Retinal pigment epithelial cell (primary cell): Measurements from ENCODE around the gene DOCK11.
"Not testable (repeated sequence)": the region's sequence is repeated elsewhere in the genome, so short reads cannot be mapped to it uniquely, and the experiment has no call there.

Experiments
- DNase-seq: peaks from one replicate; pipeline ENCODE4 v3.0.0-alpha.2; 2010; ENCODE audit warnings: low read depth
- H3K4me3 ChIP-seq: 2 replicates; pipeline ENCODE4 v1.5.1; 2011; ENCODE audit warnings: mild to moderate bottlenecking, low read length, control low read depth, moderate library complexity
- TF ChIP-seq, protein P1 (sequence below): conservative IDR thresholded peaks from 2 replicates; pipeline ENCODE4 v1.5.1; 2011; ENCODE audit warnings: low read depth, low read length, control low read depth, inconsistent platforms

DOCK11 gene

DNA sequence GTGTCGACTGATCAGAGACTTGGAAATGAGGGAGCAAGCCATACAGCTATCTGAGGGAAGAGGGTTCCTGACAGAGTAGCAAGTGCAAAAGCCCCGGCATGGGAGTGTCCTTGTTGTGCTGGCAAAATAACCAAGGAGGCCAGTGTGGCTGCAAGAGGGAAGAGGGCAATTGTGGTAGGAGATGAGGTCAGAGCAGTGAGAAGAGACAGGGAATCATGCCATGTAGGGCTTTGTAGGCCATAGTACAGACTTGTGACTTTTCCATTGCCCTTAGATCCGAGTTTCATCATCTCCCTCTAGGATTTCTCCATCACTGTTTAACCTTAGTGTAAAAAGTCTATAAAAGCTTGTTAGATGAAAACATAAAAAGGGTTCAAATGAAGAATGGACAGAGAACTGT, 76.2 kb downstream of the DOCK11 start:
- no peak overlapping the region for H3K4me3 ChIP-seq
- DNase-seq = no peak
- TF ChIP-seq, protein P1, sequence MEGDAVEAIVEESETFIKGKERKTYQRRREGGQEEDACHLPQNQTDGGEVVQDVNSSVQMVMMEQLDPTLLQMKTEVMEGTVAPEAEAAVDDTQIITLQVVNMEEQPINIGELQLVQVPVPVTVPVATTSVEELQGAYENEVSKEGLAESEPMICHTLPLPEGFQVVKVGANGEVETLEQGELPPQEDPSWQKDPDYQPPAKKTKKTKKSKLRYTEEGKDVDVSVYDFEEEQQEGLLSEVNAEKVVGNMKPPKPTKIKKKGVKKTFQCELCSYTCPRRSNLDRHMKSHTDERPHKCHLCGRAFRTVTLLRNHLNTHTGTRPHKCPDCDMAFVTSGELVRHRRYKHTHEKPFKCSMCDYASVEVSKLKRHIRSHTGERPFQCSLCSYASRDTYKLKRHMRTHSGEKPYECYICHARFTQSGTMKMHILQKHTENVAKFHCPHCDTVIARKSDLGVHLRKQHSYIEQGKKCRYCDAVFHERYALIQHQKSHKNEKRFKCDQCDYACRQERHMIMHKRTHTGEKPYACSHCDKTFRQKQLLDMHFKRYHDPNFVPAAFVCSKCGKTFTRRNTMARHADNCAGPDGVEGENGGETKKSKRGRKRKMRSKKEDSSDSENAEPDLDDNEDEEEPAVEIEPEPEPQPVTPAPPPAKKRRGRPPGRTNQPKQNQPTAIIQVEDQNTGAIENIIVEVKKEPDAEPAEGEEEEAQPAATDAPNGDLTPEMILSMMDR = no peak

- H3K4me3 ChIP-seq = no peak overlapping the region
- TF ChIP-seq, protein P1 = no peak
- DNase-seq = no peak
Measured at GRCh38 chrX:118574666-118575065, 79.1 kb downstream of the DOCK11 start.

DNA sequence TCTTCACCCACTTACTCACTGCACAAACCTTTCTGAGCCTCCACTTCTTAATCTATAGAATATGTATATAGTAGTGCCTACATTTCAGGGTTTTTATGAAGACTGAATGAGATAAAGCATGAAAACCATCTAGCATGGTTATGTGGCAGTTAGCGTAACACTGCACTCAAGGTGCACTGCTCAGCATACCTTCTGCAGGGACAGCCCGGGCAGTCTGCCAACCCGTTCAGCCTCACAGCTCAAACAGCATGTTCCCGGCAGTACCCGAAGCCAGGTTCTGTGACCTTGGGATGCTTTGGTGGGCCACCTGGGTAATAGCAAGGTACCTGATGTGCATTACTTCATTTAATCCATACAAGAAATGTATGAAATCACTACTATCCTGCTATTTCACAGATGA, 81.4 kb downstream of the DOCK11 start:
- DNase-seq = no peak

GRCh38 chrX:118579417-118579816, 83.8 kb downstream of the DOCK11 start:
- TF ChIP-seq, protein P1 = no peak
- no peak overlapping the region for H3K4me3 ChIP-seq
- DNase-seq = no peak

More for the DNA sequence above, 81.4 kb downstream of the DOCK11 start:
- no peak overlapping the region for H3K4me3 ChIP-seq
- TF ChIP-seq, protein P1 = no peak

DNA sequence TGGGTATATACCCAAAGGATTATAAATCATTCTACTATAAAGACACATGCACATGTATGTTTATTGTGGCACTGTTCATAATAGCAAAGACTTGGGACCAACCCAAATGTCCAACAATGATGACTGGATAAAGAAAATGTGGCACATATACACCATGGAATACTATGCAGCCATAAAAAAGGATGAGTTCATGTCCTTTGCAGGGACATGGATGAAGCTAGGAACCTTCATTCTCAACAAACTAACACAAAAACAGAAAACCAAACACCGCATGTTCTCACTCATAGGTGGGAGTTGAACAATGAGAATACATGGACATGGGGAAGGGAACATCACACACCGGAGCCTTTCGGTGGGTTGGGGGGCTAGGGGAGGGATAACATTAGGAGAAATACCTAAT, 87.3 kb downstream of the DOCK11 start:
- not testable (repeated sequence) for H3K4me3 ChIP-seq, DNase-seq

- no peak for DNase-seq
- TF ChIP-seq, protein P1 = no peak
Measured at GRCh38 chrX:118583781-118584180, 88.2 kb downstream of the DOCK11 start.

GRCh38 chrX:118585296-118585695, 89.7 kb downstream of the DOCK11 start:
- TF ChIP-seq, protein P1 = no peak
- no peak for DNase-seq
- no peak overlapping the region for H3K4me3 ChIP-seq

More at GRCh38 chrX:118583781-118584180, 88.2 kb downstream of the DOCK11 start:
- H3K4me3 ChIP-seq = no peak overlapping the region

- DNase-seq, H3K4me3 ChIP-seq: not testable (repeated sequence)
Measured at GRCh38 chrX:118586206-118586605, 90.6 kb downstream of the DOCK11 start.
